HCT116 (cell line): ENCODE results near the gene DEPDC5. TPM values are rescaled to one million over a fixed set of nuclear protein-coding genes. Genes with fewer than 3 reads are reported as not detected.

Experiments
- ATAC-seq: fragments of 200-7000 bp; cut with Tn5 transposase; 2 replicates; pipeline ENCODE4 v1.9.1; 2020; ENCODE audit warnings: mild to moderate bottlenecking, moderate library complexity
- BruUV-seq: library from RNA; stranded (reverse); fragments of 400-500 nt; replicated peaks from 2 replicates; lab custom pipeline; 2021; lab: Mats Ljungman, UMichigan
- CTCF ChIA-PET: fragments of 300-600 bp; sonication (Branson Sonifier 250); formaldehyde crosslinking; loops from one replicate; lab custom pipeline; 2021; ENCODE audit warnings: antibody characterized with exemption; lab: Charles Lee
- POLR2A ChIA-PET: fragments of 300-600, 350-600 bp; sonication (Branson Sonifier 250); formaldehyde crosslinking; loops from one replicate; lab custom pipeline; 2021; ENCODE audit warnings: antibody characterized with exemption; lab: Charles Lee
- RAD21 ChIA-PET, 2 experiments: fragments of 300-600 bp; sonication (Branson Sonifier 250); formaldehyde crosslinking; loops; one replicate each; lab custom pipeline; 2023; ENCODE audit warnings: low total read pairs in 2 of 2; ENCODE audit not compliant: uncharacterized antibody in 2 of 2, unreplicated experiment in 2 of 2, low non-redundant PET in 1 of 2; lab: Charles Lee
- DNase-seq: peaks from one replicate; pipeline ENCODE4 v3.0.0-alpha.2; 2010; ENCODE audit warnings: low read depth, low spot score
- H2AFZ ChIP-seq: fragments of 200-600 bp; shearing (Covaris generic), sonication (generic); 2 replicates; pipeline ENCODE4 v1.6.1; 2017; ENCODE audit warnings: low read depth, mixed run types, mixed read lengths, antibody characterized with exemption, low read length; ENCODE audit not compliant: poor library complexity, severe bottlenecking
- H3K27ac ChIP-seq: 2 replicates; pipeline ENCODE4 v1.5.1; 2012; ENCODE audit warnings: low read depth, low read length
- H3K27me3 ChIP-seq: fragments of 200-600 bp; sonication (generic); 2 replicates; pipeline ENCODE4 v1.6.1; 2016; ENCODE audit warnings: mixed run types, low read length, mixed read lengths; ENCODE audit not compliant: insufficient read depth
- H3K36me3 ChIP-seq, 2 experiments: fragments of 200-500 bp in 1 of 2; fragments of 200-600 bp in 1 of 2; sonication (Bioruptor generic) in 1 of 2; sonication (generic) in 1 of 2; 2 replicates each; pipeline versions ENCODE4 v1.5.1 to v1.6.1; 2014 to 2016; ENCODE audit warnings: low read length in 2 of 2, inconsistent platforms in 1 of 2, mixed read lengths in 1 of 2, mixed run types in 1 of 2; ENCODE audit not compliant: insufficient read depth in 2 of 2, control insufficient read depth in 1 of 2
- H3K4me1 ChIP-seq, 2 experiments: fragments of 200-600 bp in 1 of 2; sonication (generic) in 1 of 2; 2 replicates each; pipeline versions ENCODE4 v1.5.1 to v1.6.1; 2012 to 2017; ENCODE audit warnings: low read length in 2 of 2, inconsistent platforms in 1 of 2, mild to moderate bottlenecking in 1 of 2, mixed read lengths in 1 of 2, mixed run types in 1 of 2, moderate library complexity in 1 of 2; ENCODE audit not compliant: insufficient read depth in 2 of 2, control insufficient read depth in 1 of 2
- H3K4me2 ChIP-seq: fragments of 200-600 bp; sonication (generic); 2 replicates; pipeline ENCODE4 v1.6.1; 2017; ENCODE audit warnings: mixed run types, low read length, mixed read lengths
- H3K4me3 ChIP-seq, 2 experiments: fragments of 200-600 bp in 1 of 2; sonication (generic) in 1 of 2; replicated peaks in 1 of 2; 2 replicates each; pipeline ENCODE4 v1.5.1; 2011 to 2016; ENCODE audit warnings: low read length in 2 of 2, control low read depth in 1 of 2, low read depth in 1 of 2, mild to moderate bottlenecking in 1 of 2, mixed read lengths in 1 of 2, mixed run types in 1 of 2
- H3K79me2 ChIP-seq: fragments of 200-600 bp; sonication (generic); 2 replicates; pipeline ENCODE4 v1.6.1; 2017; ENCODE audit warnings: mild to moderate bottlenecking, mixed run types, low read length, moderate library complexity, mixed read lengths; ENCODE audit not compliant: insufficient read depth
- H3K9ac ChIP-seq: fragments of 200-600 bp; sonication (generic); 2 replicates; pipeline ENCODE4 v1.6.1; 2016; ENCODE audit warnings: low read length, mixed read lengths
- H3K9me2 ChIP-seq: fragments of 200-600 bp; sonication (generic), shearing (Covaris generic); 2 replicates; pipeline ENCODE4 v1.6.1; 2017; ENCODE audit warnings: mixed run types, mild to moderate bottlenecking, moderate library complexity; ENCODE audit not compliant: insufficient read depth
- H3K9me3 ChIP-seq, 2 experiments: fragments of 200-500 bp in 1 of 2; fragments of 200-600 bp in 1 of 2; sonication (Bioruptor generic) in 1 of 2; sonication (generic) in 1 of 2; 2 replicates each; pipeline ENCODE4 v1.6.1; 2014 to 2017; ENCODE audit warnings: low read length in 2 of 2, mixed read lengths in 2 of 2, inconsistent platforms in 1 of 2, low read depth in 1 of 2, mild to moderate bottlenecking in 1 of 2, mixed run types in 1 of 2, moderate library complexity in 1 of 2; ENCODE audit not compliant: control insufficient read depth in 1 of 2, insufficient read depth in 1 of 2
- H4K20me1 ChIP-seq: fragments of 200-600 bp; sonication (generic), shearing (Covaris generic); 2 replicates; pipeline ENCODE4 v1.6.1; 2017; ENCODE audit warnings: mixed run types, mild to moderate bottlenecking, moderate library complexity; ENCODE audit not compliant: insufficient read depth
- CBX3 ChIP-seq: IDR thresholded peaks from 2 replicates; pipeline ENCODE4 v1.6.1; 2012; ENCODE audit warnings: low read depth
- CEBPB ChIP-seq: IDR thresholded peaks from 2 replicates; pipeline ENCODE4 v1.6.1; 2012; ENCODE audit warnings: low read depth
- ELF1 ChIP-seq: IDR thresholded peaks from 2 replicates; pipeline ENCODE4 v1.6.1; 2012; ENCODE audit warnings: low read depth, borderline replicate concordance
- EZH2phosphoT487 ChIP-seq: fragments of 200-600 bp; IDR thresholded peaks from 2 replicates; pipeline ENCODE4 v1.6.1; 2018; ENCODE audit warnings: antibody characterized with exemption, borderline replicate concordance
- POLR2A ChIP-seq: IDR thresholded peaks from 2 replicates; pipeline ENCODE4 v1.7.0; 2011; ENCODE audit warnings: borderline replicate concordance; ENCODE audit not compliant: insufficient read depth, insufficient read length; ENCODE audit errors: extremely low read depth
- POLR2AphosphoS5 ChIP-seq: IDR thresholded peaks from 2 replicates; pipeline ENCODE4 v1.6.1; 2011; ENCODE audit warnings: mild to moderate bottlenecking, low read depth, low read length, moderate library complexity
- SIN3A ChIP-seq: IDR thresholded peaks from 2 replicates; pipeline ENCODE4 v1.6.1; 2012; ENCODE audit warnings: low read depth
- SP1 ChIP-seq: IDR thresholded peaks from 2 replicates; pipeline ENCODE4 v1.6.1; 2012; ENCODE audit warnings: low read depth
- TCF7L2 ChIP-seq: IDR thresholded peaks from 2 replicates; pipeline ENCODE4 v1.7.0; 2011; ENCODE audit warnings: borderline replicate concordance, inconsistent platforms; ENCODE audit not compliant: insufficient read depth, insufficient read length; ENCODE audit errors: extremely low read depth
- YY1 ChIP-seq: IDR thresholded peaks from 2 replicates; pipeline ENCODE4 v1.6.1; 2011; ENCODE audit warnings: low read length, low read depth, moderate library complexity, mild to moderate bottlenecking; ENCODE audit not compliant: insufficient replicate concordance; ENCODE audit errors: extremely low read depth
- ZFX ChIP-seq: fragments of 450-650 bp; IDR thresholded peaks from 2 replicates; pipeline ENCODE4 v1.6.1; 2017
- ZNF274 ChIP-seq: fragments of 200-500 bp; sonication (Bioruptor generic); IDR thresholded peaks from 2 replicates; pipeline ENCODE4 v1.6.1; 2014; ENCODE audit warnings: mild to moderate bottlenecking, low read depth, low read length, inconsistent platforms
- intact Hi-C: fragments of 100-400 bp; cut with micrococcal nuclease; formaldehyde crosslinking; loops from 2 replicates; pipeline ENCODE4 v1.10.0; 2022
- total RNA-seq: library from RNA; stranded (reverse); gene quantifications from one replicate; pipeline ENCODE4 v1.2.1, GENCODE V29; 2021; ENCODE audit not compliant: unreplicated experiment
- TF ChIP-seq, protein P1 (sequence below): IDR thresholded peaks from 2 replicates; pipeline ENCODE4 v1.6.1; 2012; ENCODE audit warnings: low read depth
- TF ChIP-seq, protein P2 (sequence below): IDR thresholded peaks from 2 replicates; pipeline ENCODE4 v1.6.1; 2012

The DEPDC5 gene
- total RNA-seq, 1 experiment from 2014 or later = 35.0 TPM

DNA sequence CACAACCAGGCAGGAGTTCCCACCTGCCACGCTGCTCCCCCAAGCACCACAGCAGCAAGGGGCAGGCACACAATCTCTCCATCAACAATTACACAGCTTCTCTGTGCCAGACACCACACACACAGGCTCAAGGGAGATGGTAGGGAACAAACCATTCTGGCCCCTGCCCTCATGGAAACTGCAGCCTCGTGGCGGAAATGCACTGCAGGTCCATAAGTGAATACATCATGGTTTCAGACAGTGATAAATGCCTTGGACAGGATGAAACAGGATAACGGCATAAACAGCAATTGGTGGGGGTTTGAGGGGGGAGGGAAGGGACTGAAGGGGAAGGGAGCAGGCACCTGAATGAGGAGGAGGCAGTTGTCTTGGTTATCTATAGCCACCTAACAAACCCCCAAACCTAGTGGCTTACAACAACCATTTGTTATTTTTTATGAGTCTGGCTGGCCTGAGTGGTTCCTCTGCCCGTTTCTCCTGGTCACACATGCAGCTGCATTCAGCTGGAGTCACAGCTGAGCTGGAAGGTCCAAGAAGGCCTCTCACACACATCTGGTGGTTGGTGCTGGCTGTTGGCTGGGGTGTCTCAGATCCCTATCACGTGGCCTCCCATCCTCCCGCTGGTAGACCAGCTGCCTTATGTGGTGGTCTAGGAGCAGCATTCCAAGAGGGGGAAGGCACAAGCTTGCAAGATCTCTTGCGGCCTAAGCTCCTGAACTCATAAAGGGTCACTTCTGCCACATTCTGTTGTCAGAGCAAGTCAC is 175.5 kb downstream of the DEPDC5 start:
- no peak for ATAC-seq
- Histone ChIP-seq H3K27ac (no peak overlapping the region), H3K36me3 (no peaks in the 10 kb centered on the region), H3K9me3 (no peaks in the 10 kb centered on the region), H3K79me2 (no peaks in the 10 kb centered on the region), H3K4me3 (no peak overlapping the region), H3K9me2 (no peaks in the 10 kb centered on the region), H3K27me3 (peaks cover 5% of the 10 kb centered on the region; the same call in 1 of the 2 replicates), H4K20me1 (no peaks in the 10 kb centered on the region), H3K4me1 (no peaks in the 10 kb centered on the region), H3K4me2 (no peak overlapping the region), H2AFZ (no peak overlapping the region), H3K9ac (no peak overlapping the region)
- CTCF ChIA-PET = no interaction called here
- POLR2A ChIA-PET = no interaction called here
- intact Hi-C loops = no loop called here
- RAD21 ChIA-PET = no interaction called here
- DNase-seq = no peak
- no TSS peak for BruUV-seq
- TF ChIP-seq CBX3 = no peak
- TF ChIP-seq TCF7L2 = no peak
- no peak for TF ChIP-seq YY1
- no peak for TF ChIP-seq SIN3A
- TF ChIP-seq SP1 = no peak
- no peak for TF ChIP-seq CEBPB
- no peak for TF ChIP-seq POLR2AphosphoS5
- no peak for TF ChIP-seq ZNF274
- TF ChIP-seq, protein P1, sequence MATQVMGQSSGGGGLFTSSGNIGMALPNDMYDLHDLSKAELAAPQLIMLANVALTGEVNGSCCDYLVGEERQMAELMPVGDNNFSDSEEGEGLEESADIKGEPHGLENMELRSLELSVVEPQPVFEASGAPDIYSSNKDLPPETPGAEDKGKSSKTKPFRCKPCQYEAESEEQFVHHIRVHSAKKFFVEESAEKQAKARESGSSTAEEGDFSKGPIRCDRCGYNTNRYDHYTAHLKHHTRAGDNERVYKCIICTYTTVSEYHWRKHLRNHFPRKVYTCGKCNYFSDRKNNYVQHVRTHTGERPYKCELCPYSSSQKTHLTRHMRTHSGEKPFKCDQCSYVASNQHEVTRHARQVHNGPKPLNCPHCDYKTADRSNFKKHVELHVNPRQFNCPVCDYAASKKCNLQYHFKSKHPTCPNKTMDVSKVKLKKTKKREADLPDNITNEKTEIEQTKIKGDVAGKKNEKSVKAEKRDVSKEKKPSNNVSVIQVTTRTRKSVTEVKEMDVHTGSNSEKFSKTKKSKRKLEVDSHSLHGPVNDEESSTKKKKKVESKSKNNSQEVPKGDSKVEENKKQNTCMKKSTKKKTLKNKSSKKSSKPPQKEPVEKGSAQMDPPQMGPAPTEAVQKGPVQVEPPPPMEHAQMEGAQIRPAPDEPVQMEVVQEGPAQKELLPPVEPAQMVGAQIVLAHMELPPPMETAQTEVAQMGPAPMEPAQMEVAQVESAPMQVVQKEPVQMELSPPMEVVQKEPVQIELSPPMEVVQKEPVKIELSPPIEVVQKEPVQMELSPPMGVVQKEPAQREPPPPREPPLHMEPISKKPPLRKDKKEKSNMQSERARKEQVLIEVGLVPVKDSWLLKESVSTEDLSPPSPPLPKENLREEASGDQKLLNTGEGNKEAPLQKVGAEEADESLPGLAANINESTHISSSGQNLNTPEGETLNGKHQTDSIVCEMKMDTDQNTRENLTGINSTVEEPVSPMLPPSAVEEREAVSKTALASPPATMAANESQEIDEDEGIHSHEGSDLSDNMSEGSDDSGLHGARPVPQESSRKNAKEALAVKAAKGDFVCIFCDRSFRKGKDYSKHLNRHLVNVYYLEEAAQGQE = no peak
- TF ChIP-seq ELF1 = no peak
- no peak for TF ChIP-seq EZH2phosphoT487
- TF ChIP-seq, protein P2, sequence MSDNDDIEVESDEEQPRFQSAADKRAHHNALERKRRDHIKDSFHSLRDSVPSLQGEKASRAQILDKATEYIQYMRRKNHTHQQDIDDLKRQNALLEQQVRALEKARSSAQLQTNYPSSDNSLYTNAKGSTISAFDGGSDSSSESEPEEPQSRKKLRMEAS = no peak
- TF ChIP-seq ZFX = no peak
- no peak for TF ChIP-seq POLR2A
